Tibial nerve (tissue), 3 donors: ENCODE data around the gene TMEM255B.

Experiments
- POLR2A ChIP-seq, 2 donors: fragments of 450-650 bp; IDR thresholded peaks; one replicate each; pipeline ENCODE4 v1.6.1; 2017; ENCODE audit warnings: antibody characterized with exemption in 2 of 2, mild to moderate bottlenecking in 2 of 2, moderate library complexity in 2 of 2
- TF ChIP-seq, protein P1 (sequence below), 5 experiments: fragments of 200-600 bp in 3 of 5; fragments of 450-650 bp in 2 of 5; sonication (generic) in 3 of 5; IDR thresholded peaks; one replicate each; pipeline ENCODE4 v1.5.1; 2016 to 2019; ENCODE audit warnings: antibody characterized with exemption in 5 of 5, mild to moderate bottlenecking in 3 of 5, moderate library complexity in 2 of 5

DNA sequence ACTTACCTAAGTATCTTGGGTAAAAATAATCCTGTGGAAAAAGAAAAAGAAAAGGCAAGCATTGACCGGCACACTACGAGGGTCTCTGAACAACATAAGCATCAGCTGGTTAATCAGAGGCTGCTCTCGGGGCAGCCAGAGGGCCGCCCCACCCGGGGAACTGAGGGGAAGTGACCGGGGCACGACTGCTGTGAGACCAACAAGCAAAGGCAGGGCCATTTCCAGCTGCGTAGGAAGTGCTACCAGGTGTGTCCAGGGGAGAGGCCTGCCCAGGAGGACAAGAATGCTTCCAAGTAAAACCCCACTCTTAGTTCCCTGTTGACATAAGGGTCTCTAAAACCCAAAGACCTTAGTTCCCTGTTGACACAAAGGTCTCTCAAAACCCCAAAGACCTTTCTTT is 89.0 kb downstream of the TMEM255B start:
- no peak for TF ChIP-seq POLR2A (IDR thresholded peaks at IDR 0.05)
- TF ChIP-seq, protein P1, sequence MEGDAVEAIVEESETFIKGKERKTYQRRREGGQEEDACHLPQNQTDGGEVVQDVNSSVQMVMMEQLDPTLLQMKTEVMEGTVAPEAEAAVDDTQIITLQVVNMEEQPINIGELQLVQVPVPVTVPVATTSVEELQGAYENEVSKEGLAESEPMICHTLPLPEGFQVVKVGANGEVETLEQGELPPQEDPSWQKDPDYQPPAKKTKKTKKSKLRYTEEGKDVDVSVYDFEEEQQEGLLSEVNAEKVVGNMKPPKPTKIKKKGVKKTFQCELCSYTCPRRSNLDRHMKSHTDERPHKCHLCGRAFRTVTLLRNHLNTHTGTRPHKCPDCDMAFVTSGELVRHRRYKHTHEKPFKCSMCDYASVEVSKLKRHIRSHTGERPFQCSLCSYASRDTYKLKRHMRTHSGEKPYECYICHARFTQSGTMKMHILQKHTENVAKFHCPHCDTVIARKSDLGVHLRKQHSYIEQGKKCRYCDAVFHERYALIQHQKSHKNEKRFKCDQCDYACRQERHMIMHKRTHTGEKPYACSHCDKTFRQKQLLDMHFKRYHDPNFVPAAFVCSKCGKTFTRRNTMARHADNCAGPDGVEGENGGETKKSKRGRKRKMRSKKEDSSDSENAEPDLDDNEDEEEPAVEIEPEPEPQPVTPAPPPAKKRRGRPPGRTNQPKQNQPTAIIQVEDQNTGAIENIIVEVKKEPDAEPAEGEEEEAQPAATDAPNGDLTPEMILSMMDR (IDR thresholded peaks at IDR 0.05), result no peak
